ENCODE measurements around the gene C12orf54. TPM values are rescaled to one million over a fixed set of nuclear protein-coding genes. Genes with fewer than 3 reads are reported as not detected.
"Not testable (repeated sequence)": the region's sequence is repeated elsewhere in the genome, so short reads cannot be mapped to it uniquely, and the experiment has no call there.

C12orf54 gene
- total RNA-seq, 6 experiments from 2014 or later = not detected

DNA sequence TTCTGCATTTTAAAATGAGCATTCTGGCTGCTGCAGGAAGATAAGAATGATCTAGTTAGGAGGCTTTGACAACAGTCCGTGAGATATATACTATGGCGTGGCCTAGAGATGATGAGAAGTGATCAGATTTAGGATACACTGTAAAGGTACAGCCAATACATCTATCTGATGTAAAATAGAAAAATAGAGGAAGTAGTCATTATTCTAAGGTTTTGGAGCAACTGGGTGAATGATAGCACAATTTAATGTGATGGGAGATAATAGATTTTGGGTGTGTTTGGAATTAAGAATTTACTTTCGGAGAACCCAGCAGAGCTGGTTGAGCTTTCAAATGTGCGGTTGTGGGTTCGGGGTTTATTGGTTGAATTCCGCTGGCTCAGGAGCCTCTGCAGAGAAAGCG, 10.0 kb upstream of the C12orf54 start, which contains the start of gene ANP32D:
TSS of gene ANP32D (plus strand) at position 301 of the 400 bp plus-strand sequence. CDS start 106 bp downstream, outside the sequence.
- no peaks in the 10 kb centered on the region for H3K4me1 Mint-ChIP-seq (ENCODE audit: low read depth)
- no peak within 1 kb of the TSS for H3K4me3 Mint-ChIP-seq
- no peak within 1 kb of the TSS for H3K27ac Mint-ChIP-seq
- no peak for DNase-seq
- TF ChIP-seq, protein P1, sequence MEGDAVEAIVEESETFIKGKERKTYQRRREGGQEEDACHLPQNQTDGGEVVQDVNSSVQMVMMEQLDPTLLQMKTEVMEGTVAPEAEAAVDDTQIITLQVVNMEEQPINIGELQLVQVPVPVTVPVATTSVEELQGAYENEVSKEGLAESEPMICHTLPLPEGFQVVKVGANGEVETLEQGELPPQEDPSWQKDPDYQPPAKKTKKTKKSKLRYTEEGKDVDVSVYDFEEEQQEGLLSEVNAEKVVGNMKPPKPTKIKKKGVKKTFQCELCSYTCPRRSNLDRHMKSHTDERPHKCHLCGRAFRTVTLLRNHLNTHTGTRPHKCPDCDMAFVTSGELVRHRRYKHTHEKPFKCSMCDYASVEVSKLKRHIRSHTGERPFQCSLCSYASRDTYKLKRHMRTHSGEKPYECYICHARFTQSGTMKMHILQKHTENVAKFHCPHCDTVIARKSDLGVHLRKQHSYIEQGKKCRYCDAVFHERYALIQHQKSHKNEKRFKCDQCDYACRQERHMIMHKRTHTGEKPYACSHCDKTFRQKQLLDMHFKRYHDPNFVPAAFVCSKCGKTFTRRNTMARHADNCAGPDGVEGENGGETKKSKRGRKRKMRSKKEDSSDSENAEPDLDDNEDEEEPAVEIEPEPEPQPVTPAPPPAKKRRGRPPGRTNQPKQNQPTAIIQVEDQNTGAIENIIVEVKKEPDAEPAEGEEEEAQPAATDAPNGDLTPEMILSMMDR (IDR thresholded peaks at IDR 0.05) = no peak
- H3K36me3 Mint-ChIP-seq (ENCODE audit: low read depth) = peaks cover 4% of the 10 kb centered on the region; the same call in 1 of the 2 replicates
- H3K9me3 Mint-ChIP-seq = peaks cover 37% of the 10 kb centered on the region
- peaks cover 13% of the 10 kb centered on the region for H3K27me3 Mint-ChIP-seq (ENCODE audit: insufficient read depth)

DNA sequence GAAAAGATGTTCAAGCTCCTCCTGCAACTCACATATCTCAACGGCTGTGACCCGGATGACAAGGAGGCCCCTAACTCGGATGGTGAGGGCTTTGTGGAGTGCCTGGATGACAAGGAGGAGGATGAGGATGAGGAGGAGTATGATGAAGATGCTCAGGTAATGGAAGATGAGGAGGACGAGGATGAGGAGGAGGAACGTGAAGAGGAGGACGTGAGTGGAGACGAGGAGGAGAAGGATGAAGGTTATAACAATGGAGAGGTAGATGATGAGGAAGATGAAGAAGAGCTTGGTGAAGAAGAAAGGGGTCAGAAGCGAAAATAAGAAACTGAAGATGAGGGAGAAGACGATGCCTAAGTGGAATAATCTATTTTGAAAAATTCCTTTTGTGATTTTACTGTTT, 9.2 kb upstream of the C12orf54 start:
- Mint-ChIP-seq H3K9me3 (peaks cover 33% of the 10 kb centered on the region), H3K36me3 (ENCODE audit: low read depth) (peaks cover 4% of the 10 kb centered on the region; the same call in 1 of the 2 replicates), H3K4me3 (no peak overlapping the region), H3K27ac (no peak overlapping the region), H3K27me3 (ENCODE audit: insufficient read depth) (peaks cover 15% of the 10 kb centered on the region), H3K4me1 (ENCODE audit: low read depth) (no peaks in the 10 kb centered on the region)
- DNase-seq = no peak
- TF ChIP-seq, protein P1 (IDR thresholded peaks at IDR 0.05) = no peak

GRCh38 chr12:48474497-48474896, 7.8 kb upstream of the C12orf54 start:
- H3K27ac Mint-ChIP-seq, H3K4me3 Mint-ChIP-seq: not testable (repeated sequence)

DNA sequence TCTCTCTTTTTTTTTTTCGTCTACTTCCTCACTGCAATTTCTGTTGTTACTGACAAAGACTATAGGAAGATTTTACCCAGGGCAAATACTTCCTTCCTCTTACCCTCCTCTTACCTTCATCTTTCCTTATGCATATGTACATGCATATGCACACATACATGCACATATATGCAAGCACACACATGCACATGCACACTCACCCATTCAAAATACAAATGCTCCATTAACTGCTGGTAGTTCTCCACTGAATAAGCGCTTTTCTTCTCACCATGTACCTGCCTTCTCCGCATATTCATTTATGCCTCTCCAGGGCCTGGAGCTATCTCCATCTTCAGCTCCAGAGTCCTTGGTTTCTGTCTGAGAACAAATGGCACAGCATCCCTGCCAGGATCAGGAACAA, 632 bp downstream of the C12orf54 start:
- no peak overlapping the region for H3K4me3 Mint-ChIP-seq
- H3K27me3 Mint-ChIP-seq (ENCODE audit: insufficient read depth) = peaks cover 14% of the 10 kb centered on the region
- no peak for DNase-seq
- H3K27ac Mint-ChIP-seq = no peak overlapping the region
- H3K9me3 Mint-ChIP-seq = no peaks in the 10 kb centered on the region
- H3K36me3 Mint-ChIP-seq (ENCODE audit: low read depth) = no peaks in the 10 kb centered on the region
- no peaks in the 10 kb centered on the region for H3K4me1 Mint-ChIP-seq (ENCODE audit: low read depth)
- TF ChIP-seq, protein P1 (IDR thresholded peaks at IDR 0.05) = no peak

More at GRCh38 chr12:48474497-48474896, 7.8 kb upstream of the C12orf54 start:
- H3K4me1 Mint-ChIP-seq (ENCODE audit: low read depth); DNase-seq; H3K27me3 Mint-ChIP-seq (ENCODE audit: insufficient read depth); H3K36me3 Mint-ChIP-seq (ENCODE audit: low read depth): not testable (repeated sequence)
- peaks cover 20% of the 10 kb centered on the region; the same call in 1 of the 2 replicates for H3K9me3 Mint-ChIP-seq

DNA sequence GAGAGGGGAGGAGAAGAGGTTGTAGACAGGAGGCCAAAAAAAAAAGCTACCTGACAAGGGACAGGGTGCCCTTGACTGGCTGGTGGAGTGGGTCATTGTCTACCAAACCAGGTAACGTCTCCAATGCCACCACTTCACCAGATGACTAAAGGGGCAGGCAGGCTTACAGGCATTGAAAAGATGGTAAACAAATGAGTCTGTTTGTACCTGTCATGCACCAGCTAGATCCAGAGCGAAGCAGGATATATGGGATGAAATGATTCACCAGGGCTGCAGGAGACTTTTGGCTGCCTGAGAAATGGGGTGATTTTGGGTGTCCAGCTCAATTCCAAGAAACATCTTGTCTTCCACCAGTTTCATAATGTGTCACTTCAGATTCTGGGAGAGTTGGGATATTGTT, 4.0 kb downstream of the C12orf54 start:
- Mint-ChIP-seq H3K27ac (no peak overlapping the region), H3K36me3 (ENCODE audit: low read depth) (no peaks in the 10 kb centered on the region), H3K27me3 (ENCODE audit: insufficient read depth) (peaks cover 25% of the 10 kb centered on the region), H3K4me1 (ENCODE audit: low read depth) (no peaks in the 10 kb centered on the region), H3K4me3 (no peak overlapping the region), H3K9me3 (no peaks in the 10 kb centered on the region)
- TF ChIP-seq, protein P1 (IDR thresholded peaks at IDR 0.05) = no peak
- no peak for DNase-seq

DNA sequence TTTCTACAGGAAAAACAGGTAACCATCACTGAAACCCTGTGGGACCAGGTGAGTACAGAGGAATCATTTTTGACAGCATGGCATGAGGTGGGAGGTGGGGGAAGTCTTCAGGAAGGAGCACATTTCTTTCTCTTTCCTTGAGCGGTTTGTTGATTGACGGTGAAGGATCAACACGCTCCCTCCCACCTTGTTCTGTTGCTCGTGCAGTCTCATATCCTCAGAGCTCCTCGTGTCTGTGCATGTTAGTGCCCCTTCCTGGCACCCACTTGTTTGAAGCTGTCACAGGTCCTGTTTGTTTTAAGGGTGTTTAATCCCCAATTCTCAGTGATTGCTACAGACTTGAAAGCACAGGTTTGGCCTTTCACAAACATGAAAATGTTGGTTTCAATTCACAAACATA, 4.4 kb downstream of the C12orf54 start:
- TF ChIP-seq, protein P1 (IDR thresholded peaks at IDR 0.05) = no peak
- Mint-ChIP-seq H3K36me3 (ENCODE audit: low read depth) (no peaks in the 10 kb centered on the region), H3K4me3 (no peak overlapping the region), H3K9me3 (no peaks in the 10 kb centered on the region), H3K4me1 (ENCODE audit: low read depth) (no peaks in the 10 kb centered on the region), H3K27me3 (ENCODE audit: insufficient read depth) (peaks cover 27% of the 10 kb centered on the region), H3K27ac (no peak overlapping the region)
- no peak for DNase-seq
